CD4-positive, alpha-beta T cell treated with Interleukin-10 for 1 hour (primary cell): ENCODE results near the gene MYOM1.
"Not testable (repeated sequence)": the region's sequence is repeated elsewhere in the genome, so short reads cannot be mapped to it uniquely, and the experiment has no call there.

Source experiments
- DNase-seq: peaks from one replicate; pipeline ENCODE4 v3.0.0-alpha.2; 2020

MYOM1 gene

GRCh38 chr18:3217948-3218647 is 1.7 kb downstream of the MYOM1 start:
- DNase-seq, result no peak

- no peak for DNase-seq
These were observed 2.8 kb downstream of the MYOM1 start for GRCh38 chr18:3216987-3217386.

GRCh38 chr18:3214855-3215637 is 4.7 kb downstream of the MYOM1 start:
- DNase-seq, result no peak

DNA sequence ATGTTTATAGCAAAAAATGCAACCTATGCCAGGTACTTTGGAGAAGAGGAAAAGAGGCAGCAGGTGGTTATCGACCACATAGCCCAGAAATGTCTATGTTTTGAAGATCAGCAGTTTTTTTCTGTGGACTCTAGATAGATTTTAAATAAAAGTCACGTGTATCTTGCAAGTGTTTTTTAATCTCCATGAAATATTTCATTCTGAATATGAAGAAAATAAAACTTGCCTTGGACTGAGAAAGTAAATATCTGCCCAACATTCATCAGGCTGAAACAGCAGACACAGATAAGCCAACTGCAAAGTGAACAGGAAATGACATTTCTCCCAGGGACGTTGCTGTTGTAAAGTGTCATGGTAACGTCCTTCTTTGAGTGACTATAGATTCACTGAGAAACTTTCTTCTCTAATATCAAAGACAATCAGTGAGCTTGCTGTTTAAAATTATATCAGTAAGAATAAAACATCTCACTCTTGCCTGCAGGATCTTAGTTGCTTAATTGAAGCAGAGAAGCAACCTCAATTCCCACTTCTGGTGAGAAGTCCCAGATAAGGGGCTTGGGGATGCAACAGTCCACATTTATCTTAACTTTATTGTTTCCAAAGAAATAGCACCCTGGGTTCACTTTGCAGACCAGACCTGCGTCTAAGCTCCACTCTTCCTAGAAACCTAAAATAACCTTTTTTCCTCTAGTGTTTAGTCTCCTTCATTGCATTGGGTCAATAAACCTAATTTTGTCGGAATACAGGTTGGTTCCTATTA is 6.3 kb downstream of the MYOM1 start:
- DNase-seq, result peak; percentile 19

DNA sequence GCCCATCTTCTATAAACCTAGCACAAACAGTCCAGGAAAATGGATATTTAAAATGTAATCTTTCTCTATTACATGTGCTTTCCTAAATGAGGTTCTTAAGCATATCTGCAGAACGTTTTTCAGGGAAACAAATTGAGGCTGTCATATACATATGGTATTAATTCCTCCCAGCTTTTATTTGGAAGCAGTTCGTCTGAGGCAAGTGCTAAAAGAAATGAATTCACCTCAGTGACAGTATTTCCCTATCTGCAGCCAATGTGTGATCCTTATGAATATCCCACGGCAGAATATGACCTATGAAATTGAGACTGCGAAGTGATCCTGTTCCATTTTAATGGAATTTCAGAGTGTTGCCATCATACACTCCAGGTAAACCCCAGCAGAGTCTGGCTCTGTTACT is 7.1 kb downstream of the MYOM1 start:
- no peak for DNase-seq

GRCh38 chr18:3211236-3211992 is 8.4 kb downstream of the MYOM1 start:
- no peak for DNase-seq

GRCh38 chr18:3209859-3210569 is 9.8 kb downstream of the MYOM1 start:
- DNase-seq, result no peak

GRCh38 chr18:3207565-3207964 is 12.2 kb downstream of the MYOM1 start:
- no peak for DNase-seq

DNA sequence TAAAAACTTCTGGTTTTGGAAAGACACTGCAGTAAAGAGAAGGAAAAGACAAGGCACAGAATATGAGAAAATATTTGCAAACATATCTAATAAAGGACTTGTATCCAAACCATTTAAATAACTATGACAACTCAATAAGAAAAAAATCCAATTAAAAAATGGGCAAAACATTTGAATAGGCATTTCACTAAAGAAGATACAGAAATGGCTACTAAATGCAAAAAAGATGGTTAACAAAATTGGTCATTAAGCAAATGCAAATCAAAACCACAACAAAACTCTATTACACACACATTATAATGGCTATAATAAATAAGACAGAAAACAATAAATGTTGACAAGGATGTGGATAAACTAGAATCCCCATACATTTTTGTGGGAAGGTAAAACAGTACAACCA is 14.5 kb downstream of the MYOM1 start:
- DNase-seq, result no peak

- DNase-seq, result no peak
These were observed 19.7 kb downstream of the MYOM1 start for GRCh38 chr18:3199942-3200645.

DNA sequence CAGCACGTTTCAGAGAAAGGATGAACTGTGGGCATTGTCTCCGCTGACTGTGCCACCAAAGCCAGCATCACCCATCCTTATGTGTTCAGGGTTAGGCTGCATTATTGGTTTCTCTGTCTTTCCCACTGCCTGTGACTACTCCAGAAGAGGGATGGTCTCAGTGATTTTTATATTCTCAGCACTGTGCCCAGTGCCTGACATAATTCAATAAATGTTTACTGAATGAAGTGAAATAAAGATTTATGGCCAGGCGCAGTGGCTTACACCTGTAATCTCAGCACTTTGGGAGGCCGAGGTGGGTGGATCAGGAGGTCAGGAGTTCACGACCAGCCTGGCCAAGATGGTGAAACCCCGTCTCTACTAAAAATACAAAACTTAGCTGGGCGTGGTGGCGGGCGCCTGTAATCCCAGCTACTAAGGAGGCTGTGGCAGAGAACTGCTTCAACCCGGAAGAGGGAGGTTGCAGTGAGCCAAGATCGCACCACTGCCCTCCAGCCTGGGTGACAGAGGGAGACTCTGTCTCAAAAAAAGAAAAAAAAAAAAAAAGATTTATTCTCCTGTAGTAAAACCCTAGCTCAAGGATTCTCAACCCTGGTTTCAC is 21.4 kb downstream of the MYOM1 start:
- not testable (repeated sequence) for DNase-seq

DNA sequence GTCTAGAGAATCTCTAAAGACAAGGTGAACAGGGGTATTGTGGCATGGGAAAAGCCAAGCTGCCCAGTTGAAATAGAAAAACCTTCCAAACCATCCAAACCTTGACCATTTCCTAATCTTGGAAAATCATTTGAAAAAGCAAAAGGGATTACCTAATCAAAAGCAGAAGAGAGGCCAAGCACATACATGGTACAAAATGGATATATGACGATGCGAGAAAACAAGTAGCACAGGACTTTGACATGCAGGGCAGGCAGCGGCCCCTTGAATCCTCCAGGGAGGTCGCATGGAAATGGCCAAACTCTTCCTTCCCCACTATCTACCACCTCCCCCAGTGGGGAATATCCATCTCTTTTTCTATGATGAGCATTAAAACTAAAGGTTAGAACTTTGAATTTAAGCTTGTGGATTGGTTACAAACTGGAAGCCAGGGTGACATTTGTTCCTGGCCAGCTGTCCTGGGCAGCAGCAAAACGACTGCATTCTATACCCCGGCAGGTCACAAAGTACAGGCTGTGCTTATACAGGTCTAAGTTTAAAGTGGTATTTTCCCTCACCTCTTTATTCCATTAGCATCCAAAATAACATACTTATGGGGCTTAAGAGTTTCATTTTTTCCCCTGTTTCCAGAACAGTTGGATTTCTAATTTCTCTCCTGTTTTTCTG is 24.7 kb downstream of the MYOM1 start:
- DNase-seq, result no peak

DNA sequence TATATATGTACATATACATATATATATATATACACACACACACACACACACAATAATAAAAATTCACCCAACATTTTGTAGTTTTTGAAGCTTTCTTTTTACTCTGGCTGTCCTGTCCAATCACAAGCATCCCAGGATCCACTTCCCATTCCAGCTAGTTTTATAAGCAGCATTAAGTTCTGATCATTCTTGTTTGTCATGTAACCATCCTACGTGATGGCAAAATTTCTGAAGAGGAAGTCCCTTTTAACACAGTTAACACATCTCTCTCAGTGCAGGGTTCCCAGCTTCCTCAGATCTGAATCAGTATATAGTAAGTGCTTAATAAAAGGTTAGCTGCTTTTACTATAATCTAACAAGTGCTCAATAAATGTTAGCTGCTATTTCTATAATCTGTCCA is 26.4 kb downstream of the MYOM1 start:
- no peak for DNase-seq

DNA sequence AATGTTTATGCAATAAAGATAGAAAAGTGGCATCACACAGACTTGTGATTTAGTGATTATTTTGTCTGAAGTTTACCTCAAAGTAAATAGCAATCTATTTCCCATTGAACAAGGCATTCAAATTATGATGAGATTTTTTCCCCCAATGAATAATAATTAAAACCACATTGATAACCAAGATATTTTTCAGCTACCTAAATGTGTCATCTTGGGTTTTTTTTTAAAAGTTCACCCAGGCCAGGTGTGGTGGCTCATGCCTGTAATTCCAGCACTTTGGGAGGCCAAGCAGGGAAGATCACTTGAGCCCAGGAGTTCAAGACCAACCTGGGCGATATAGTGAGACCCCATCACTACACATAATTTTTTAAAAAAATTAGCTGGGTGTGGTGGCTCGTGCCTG is 27.0 kb downstream of the MYOM1 start:
- DNase-seq, result no peak

GRCh38 chr18:3192286-3192685 is 27.5 kb downstream of the MYOM1 start:
- DNase-seq, result no peak

DNA sequence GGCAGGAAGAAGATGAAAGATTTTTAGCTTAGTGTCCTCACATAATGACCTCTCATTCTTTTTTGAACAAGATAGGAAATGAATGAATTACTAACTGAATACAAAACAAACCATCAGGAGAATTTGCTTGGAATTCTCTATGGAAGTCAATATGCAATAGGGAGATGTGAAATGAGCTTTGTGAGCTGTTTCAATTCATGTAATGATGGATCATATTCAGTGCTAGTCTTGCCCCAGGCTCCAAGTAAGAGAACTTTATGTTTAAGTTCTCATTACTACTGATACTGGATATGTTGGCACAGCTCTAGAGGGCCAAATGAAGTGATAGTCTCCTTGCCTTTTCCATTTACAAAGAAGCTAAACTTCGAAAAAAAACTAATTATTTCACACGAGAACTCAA is 29.2 kb downstream of the MYOM1 start:
- no peak for DNase-seq

DNA sequence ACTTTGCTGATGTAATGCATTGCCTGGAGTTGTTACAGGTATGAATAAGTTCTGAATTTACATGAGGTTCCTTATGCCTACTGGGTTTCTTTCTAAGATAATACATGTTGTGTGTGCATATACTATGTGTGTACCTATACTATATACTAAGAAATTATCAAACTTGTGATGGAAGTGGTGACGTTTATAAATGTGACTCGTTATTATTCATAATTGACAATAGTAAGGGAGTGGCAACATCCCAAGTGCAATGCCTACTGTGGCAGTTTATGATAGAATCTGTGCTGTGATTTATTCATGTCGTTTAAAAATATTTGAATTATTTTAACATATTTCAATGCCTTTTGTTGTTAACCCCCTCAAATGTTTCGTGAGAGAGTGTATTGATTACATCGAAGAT is 29.9 kb downstream of the MYOM1 start:
- no peak for DNase-seq

- no peak for DNase-seq
These were observed 32.8 kb downstream of the MYOM1 start for GRCh38 chr18:3186678-3187658.

GRCh38 chr18:3184275-3184963 is 35.3 kb downstream of the MYOM1 start:
- no peak for DNase-seq
